Activated CD4-positive, alpha-beta T cell treated with anti-CD3 and anti-CD28 coated beads for 24 hours (primary cell): Measurements from ENCODE around the gene CNPY4.

ENCODE experiments used
- DNase-seq, 2 donors: peaks; one replicate each; pipeline ENCODE4 v3.0.0-alpha.2; 2020; ENCODE audit warnings: low read depth in 2 of 2

Gene CNPY4, protein sequence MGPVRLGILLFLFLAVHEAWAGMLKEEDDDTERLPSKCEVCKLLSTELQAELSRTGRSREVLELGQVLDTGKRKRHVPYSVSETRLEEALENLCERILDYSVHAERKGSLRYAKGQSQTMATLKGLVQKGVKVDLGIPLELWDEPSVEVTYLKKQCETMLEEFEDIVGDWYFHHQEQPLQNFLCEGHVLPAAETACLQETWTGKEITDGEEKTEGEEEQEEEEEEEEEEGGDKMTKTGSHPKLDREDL

DNA sequence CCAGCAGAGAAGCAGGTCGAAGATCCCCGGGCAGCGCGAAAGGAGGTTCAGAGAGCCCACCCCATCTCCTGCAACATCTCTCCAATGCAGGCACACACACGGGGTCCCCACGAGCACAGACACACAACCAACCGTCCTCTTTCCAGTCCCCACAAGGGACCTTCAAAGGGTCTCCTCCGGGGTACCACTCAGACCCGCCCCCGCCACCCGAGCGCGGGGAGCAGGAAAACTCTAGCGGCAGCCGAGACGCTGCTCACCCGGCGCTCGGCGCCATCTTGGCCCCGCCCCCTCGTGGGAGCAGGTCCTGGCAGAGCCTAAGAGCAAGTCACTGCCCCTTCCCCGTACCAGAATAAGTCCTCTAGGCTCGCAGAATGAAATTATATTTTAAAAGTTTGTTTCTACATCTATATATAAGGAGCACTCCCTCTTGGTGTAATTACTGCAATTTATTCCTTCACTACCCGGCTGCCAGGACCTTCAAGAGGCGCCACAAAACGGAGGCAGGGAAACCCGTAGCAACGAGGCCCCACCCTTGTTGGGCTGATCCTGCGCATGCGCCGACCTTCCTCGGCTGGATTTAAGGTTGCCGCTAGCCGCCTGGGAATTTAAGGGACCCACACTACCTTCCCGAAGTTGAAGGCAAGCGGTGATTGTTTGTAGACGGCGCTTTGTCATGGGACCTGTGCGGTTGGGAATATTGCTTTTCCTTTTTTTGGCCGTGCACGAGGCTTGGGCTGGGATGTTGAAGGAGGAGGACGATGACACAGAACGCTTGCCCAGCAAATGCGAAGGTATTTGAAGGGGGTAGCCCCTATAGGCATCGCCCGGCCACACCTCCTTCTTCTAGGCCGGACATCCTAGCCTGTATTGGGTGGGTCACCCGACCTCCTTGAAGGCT, at the start of gene CNPY4, which contains the start of gene TAF6:
Gene CNPY4, plus strand, starts transcription at position 563 of the 898 bp plus-strand sequence. Its CDS starts 111 bp downstream, at position 674.
Gene TAF6, minus strand, starts transcription at position 287 of the 898 bp plus-strand sequence. CDS start 5,149 bp downstream, outside the sequence.
- DNase-seq = peak; percentile 93 to 96

DNA sequence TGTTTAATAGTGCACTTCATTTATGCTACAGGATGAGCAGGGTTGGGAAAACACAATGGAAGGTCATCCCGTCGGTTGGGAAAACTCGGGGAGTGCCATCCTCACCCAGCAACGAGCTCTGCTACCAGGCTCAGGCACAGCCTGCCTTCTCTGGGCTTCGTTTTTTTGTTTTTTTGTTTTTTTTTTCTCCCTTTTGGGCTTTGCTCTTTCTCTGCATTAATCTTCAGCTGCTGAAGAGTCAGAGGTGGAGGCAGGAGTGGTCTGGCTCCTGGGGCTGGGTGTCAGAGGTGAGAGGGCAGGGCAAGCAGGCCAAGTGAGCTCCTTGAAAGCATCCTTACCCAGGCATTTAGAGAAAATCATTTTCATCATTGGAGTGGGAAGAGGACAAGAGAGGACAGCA, 49.4 kb upstream of the CNPY4 start:
- DNase-seq = no peak

DNA sequence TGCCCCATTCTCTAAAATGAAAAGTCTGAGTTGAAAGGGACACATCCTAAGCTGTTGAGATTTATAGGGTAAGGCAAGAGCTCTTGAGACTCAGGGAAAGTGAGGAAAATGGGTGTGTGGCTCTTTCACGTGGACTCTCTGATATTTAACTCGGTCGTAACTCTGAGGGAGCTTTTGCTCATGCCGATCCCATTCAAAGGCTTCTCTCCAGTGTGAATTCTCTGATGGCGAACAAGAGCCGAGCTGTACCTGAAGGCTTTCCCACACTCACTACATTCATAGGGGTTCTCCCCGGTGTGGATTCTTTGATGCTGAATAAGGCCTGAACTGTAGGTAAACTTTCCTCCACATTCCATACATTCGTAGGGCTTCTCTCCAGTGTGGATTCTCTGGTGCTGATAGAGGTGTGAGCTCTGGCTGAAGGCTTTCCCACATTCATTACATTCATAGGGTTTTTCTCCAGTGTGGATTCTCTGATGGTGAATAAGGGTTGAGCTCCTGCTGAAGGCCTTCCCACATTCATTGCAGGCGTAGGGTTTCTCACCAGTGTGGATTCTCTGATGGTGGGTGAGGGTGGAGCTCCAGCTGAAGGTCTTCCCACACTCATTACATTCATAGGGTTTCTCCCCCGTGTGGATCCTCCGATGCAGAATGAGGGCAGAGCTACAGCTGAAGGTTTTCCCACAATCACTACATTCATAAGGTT, 48.3 kb upstream of the CNPY4 start:
- no peak for DNase-seq

DNA sequence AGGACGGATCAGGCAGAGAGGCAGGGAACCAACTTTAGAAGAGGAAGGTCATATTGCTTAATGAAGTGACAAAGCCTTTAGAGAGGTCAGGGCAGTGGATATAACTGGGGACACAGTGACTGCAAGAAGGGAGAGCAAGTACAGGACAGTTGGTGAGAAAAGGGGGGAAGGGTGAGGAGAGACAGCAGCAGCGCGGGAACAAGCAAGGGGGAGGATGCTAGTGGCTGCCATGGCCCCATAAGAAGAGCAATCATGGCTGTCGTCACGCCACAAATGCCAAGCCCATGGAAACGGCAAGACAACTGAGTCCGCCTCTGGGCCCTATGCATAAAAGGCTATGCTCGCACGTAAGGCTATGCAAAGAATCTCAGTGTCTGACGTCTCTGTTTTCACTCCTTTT, 47.0 kb upstream of the CNPY4 start:
- no peak for DNase-seq

DNA sequence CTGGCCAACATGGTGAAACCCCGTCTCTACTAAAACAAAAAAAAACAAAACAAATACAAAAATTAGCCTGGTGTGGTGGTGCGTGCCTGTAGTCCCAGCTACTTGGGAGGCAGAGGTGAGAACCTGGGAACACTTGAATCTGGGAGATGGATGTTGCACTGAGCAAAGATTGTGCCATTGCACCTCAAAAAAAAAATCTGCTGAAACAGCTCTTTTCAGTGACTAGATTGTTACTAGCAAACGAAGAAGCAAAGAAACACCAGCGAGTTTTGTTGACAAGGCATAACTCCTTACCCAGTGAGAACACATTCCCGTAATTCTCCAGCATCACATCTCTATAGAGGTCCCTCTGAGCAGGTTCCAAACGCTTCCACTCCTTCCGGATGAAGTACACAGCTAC, 44.6 kb upstream of the CNPY4 start:
- no peak for DNase-seq

DNA sequence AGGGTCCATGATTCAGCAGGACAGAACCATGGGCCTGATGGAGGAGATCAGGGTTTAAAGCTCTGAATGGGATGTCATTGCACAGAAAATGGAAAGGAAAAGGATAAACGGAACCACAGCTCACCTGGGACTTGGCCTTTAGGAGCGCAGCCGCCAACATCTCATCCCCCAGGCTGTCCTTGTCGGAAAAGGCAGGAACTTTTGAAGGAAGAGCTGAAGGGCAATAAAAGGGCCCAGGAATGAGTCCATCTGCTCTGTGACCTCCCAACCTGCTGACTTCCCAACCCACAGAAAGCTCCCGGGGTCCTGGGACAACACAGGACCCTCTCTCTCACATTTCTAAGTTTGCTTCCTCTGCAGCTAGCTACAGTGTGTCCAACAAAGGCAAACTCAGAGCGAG, 44.0 kb upstream of the CNPY4 start:
- no peak for DNase-seq

DNA sequence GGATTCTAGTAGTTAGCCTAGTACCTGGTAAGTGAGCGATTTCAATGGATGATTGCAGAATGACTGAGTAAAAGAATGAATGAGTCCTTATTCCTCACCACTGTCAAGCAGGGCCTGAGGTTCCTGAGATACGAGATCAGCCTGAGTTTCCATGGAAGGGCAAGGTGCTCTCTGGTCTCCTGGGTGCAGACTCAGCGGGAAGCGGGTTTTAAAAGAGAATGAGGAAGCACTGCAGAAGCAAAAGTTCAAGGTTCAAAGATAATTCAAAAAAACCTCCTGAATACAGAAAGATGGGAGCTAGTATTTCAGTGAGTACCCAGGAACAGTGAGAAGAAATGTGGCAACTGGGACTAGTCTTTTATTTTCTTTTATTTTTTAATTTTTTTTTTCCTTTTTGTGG, 42.2 kb upstream of the CNPY4 start:
- DNase-seq = no peak

DNA sequence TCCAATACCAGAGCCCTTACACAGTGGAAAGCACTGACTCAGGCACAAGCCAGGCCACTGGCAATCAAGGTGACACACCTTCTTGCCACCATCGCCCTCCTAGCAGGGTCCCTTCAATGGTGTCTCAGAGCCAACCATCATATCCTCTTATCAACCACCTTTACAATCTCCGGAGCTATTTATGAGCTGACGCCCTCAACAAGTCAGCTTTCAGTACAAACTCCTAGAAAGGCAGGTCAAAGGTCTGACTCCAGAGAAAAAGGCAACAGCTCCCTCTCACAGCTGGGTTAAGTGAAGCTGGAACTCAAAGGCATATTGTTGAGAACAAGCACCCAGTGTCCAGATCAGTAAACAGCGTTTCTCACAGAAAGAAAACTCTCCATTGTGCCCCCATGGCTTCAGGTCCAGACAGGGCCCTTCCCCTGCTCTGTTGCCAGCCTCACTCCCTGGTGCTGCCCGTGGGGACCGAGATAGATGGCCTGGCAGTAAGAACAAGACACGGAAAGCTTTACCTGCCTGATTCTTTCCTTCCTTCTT, 40.3 kb upstream of the CNPY4 start:
- DNase-seq = no peak

DNA sequence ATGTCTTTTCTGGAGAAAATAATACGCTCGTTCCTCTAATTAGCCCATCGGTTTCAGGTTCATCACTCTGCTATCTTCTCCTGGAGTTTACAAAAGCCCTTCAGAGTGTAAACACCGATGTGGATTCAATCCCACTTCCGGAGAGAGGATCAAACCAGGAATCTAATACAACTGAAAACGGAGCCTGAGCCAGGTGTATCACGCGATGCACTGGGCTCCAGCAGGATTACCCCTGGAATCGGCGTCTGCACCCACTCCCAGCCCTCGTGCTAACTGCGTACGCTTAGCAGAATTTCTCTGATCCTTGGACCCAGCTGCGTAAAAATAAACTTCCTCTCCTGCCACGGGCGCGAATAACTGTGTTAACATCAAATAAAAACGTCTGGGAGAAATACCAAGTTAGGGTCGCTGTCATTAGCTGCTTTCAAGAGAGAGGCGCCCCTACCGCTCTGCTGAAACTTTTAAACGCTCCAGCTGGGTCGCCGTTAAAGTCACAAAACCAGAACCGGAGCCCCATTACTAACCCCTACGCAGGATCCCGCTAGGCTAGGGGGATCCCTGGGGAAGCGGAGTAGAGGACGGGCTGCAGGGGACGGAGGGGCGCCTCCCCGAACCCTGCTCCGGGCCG, 38.4 kb upstream of the CNPY4 start:
- no peak for DNase-seq

DNA sequence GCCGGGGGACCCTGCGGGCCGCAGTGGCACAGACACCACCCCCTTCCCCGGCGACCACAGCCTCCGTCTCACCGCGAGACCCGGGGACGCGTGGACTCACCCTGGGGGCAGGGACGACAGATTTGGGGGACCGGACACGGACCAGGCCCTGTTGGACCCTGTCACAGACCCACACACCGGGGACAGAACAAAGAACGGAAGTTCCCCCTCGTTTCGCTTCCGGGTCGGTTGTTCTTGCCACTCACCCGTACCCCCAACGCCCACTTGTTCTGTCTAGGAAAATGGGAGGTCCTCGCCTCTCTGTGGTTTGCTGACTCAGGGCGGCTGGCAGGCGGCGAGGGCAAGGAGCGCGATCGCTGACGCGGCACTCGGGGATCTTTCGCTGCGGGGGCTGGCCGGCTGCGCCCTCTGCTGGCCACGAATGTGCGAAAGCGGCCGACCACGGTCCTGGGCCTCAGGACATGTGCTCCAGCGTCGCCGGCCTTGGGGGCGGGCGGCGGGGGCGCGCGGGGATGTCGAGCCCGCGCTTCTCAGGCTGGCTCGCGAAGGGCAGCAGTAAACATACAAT, 37.8 kb upstream of the CNPY4 start, which contains the start of gene ZNF3:
Gene ZNF3, minus strand, starts transcription at position 189 of the 568 bp plus-strand sequence. CDS start 4,366 bp downstream, outside the sequence.
- DNase-seq = peak; percentile 96 to 97

DNA sequence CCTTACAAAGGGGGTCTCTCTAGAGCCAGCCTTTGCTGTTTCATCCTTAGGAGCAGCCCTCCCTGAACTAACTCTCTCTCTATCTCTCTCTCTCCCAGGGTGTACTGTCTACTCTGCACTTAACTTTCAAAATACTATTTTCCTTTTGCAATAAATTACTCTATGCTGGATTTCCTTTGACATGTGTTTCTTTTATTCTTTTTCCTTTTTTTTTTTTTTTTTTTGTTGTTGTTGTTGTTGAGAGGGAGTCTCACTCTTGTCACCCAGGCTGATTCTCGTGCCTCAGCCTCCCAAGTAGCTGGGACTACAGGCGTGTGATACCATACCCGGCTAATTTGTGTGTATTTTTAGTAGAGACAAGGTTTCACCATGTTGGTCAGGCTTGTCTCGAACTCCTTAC, 36.5 kb upstream of the CNPY4 start:
- no peak for DNase-seq

DNA sequence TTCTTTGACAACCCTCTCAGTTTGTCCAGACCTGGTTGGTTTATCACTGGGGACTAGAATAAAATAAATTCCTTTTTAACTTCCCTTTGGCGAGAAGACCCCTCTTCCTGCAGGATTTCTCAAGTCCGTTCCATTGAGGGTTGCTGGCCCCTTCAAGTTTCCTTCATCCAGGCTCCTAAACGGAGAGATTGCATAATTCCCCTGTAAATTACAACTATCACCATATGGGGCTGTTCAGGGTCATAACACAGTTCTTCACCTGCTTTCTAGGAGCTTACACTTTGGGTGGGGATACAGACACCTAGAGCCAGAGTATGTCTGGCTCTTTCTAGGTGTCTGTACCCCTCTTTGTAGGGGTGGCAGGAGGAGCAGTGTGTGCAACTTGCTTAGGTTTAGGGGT, 33.9 kb upstream of the CNPY4 start:
- no peak for DNase-seq

DNA sequence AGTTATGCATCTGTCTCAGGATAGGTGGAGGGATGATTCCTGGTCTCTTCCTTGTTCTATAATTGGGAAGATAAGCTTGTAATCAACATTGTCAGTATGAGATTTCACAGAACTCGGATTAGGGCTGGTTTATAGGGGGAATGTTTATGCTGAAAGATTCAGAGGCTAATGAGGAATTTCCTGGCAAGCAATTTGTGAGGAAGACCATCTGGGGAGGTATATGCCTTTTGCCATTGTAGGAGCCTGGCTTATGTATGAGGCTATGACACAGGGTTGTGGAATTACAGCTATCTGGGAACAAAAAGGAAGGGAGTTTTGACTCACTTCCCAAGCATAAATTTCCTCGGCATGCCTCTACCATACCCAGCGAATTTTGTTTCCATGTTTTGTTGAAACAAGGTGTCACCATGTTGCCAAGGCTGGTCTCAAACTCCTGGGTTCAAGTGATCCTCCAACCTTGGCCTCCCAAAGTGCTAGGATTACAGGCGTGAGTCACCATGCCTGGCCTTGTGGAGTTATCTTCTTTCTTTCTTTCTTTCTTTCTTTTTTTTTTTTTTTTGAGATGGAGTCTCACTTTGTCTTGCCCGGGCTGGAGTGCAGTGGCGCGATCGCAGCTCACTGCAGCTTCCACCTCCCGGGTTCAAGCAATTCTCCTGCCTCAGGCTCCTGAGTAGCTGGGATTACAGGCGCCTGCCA, 32.2 kb upstream of the CNPY4 start:
- no peak for DNase-seq

DNA sequence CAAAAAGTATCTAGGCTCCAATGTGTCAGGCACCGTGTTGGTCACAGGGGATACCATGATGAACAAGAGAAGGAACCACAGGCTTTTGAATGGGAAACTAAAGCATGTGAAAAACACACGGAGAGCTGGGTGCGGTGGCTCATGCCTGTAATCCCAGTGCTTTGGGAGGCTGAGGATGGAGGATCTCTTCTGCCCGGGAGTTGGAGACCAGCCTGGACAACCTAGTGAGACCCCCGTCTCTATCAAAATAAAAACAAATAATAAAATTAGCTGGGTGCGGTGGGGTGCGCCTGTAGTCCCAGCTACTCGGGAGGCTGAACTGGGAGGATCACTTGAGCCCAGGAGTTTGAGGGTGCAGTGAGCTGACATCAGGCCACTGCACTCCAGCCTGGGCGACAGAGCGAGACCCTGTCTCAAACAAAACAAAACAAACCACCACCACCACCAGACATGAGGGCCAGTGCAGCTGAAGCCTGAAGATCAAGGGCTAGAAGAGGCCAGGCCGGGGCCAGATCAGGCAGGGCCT, 31.3 kb upstream of the CNPY4 start:
- no peak for DNase-seq

DNA sequence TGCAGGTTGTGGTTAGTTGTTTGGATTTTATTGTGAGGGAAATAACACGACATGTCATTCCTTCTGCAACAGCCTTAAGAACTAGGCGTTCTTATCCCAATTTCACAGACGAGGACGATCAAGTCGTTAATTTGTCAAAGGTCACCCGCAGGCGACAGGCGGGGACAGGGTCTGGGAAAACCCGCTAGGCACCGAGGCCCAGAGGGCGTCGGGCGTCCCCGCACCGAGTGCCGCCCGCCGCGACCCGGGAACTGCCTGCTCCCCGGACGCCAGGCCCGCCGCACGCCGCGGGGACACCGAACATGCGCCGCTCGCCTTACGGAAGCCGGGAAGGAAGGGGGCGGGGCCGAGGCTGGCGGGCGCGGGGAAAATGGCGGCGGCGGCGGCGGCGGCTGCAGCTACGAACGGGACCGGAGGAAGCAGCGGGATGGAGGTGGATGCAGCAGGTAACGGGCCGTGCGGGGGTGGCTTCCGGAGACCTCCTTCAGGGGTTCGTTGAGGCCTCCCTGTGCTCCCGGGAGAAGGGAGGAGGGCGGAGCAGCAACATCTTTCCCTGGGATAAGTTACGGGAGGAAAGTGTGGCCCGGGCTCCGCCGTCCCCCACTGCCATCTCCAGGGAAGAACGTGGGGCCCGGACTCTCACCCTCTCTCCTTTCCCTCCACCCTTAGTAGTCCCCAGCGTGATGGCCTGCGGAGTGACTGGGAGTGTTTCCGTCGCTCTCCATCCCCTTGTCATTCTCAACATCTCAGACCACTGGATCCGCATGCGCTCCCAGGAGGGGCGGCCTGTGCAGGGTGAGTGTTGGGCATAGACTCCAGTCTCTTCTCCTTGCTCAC, 30.6 kb upstream of the CNPY4 start, which contains the start of gene COPS6:
Gene COPS6, plus strand, starts transcription at position 349 of the 837 bp plus-strand sequence. Its CDS starts 22 bp downstream, at position 371.
- peak; percentile 84 to 86 for DNase-seq

DNA sequence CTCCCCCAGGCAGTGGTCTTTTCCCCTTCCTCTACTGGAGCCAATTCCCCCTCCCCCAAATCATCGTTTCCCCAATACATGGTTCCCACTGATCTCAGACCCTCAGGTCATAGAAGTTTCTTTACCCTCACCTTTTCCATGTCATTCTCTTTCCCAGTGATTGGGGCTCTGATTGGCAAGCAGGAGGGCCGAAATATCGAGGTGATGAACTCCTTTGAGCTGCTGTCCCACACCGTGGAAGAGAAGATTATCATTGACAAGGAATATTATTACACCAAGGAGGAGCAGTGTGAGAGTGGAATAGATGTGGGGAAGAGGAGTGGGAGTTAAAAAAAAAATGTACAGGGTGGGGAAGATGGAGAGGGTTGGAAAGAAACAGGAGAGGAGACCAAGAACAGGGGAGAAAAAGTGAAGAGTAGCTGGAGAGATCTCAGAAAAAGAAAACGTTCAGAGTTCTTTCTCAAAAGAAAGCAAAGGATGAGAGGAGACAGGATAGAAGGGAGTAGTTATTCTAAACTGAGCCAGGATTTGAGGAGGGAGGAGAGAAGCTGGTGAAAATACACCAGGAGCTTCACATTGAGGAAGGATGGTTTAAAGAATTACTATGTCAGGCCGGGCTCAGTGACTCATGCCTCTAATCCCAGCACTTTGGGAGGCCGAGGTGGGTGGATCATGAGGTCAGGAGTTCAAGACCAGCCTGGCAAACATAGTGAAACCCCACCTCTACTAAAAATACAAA, 29.8 kb upstream of the CNPY4 start:
- no peak for DNase-seq

DNA sequence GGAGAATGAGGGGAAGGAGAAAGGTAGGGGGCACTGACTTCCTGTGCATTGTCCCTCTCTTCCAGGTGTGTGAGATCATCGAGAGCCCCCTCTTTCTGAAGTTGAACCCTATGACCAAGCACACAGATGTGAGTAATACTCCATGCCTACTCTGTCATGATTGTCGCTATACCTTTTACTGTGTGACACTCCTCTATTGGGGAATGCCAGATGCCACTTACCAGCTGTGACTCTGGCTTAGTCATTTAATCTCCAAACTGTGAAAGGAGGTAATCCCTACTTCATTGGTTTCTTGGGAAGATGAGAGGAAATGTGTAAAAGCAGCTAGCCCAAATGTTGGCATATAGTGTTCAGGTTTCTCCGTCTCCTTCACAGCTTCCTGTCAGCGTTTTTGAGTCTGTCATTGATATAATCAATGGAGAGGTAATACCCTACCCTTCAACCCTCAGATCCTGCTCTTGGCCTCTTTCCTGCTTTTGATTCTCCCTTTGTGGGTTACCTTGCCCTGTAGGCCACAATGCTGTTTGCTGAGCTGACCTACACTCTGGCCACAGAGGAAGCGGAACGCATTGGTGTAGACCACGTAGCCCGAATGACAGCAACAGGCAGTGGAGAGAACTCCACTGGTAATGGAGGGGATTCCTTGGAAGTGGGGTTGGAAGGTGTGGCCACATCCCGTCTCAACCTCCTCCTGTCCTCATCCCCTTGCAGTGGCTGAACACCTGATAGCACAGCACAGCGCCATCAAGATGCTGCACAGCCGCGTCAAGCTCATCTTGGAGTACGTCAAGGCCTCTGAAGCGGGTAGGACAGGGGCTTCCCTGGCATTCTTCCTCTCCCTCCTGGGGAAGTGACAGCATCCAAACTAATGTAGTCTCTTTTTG, 28.7 kb upstream of the CNPY4 start:
- no peak for DNase-seq
